Adrenal gland (tissue), 5 donors: ENCODE results near the gene ATP6V0B.

Experiments
- CTCF ChIP-seq, 6 experiments: fragments of 450-650 bp in 4 of 6; fragments of 200-600 bp in 2 of 6; sonication (generic) in 1 of 6; IDR thresholded peaks; 1 replicate in 5 of 6; 2 replicates in 1 of 6; pipeline versions ENCODE4 v1.5.1 to v1.8.0; 2016 to 2021; ENCODE audit warnings: antibody characterized with exemption in 6 of 6, mild to moderate bottlenecking in 2 of 6, moderate library complexity in 1 of 6
- POLR2A ChIP-seq, 2 donors: fragments of 450-650 bp; IDR thresholded peaks; one replicate each; pipeline ENCODE4 v1.6.1; 2017; ENCODE audit warnings: antibody characterized with exemption in 2 of 2, mild to moderate bottlenecking in 2 of 2, moderate library complexity in 1 of 2
- donor health status: DM: no; HTN: no; CAD: no.

DNA sequence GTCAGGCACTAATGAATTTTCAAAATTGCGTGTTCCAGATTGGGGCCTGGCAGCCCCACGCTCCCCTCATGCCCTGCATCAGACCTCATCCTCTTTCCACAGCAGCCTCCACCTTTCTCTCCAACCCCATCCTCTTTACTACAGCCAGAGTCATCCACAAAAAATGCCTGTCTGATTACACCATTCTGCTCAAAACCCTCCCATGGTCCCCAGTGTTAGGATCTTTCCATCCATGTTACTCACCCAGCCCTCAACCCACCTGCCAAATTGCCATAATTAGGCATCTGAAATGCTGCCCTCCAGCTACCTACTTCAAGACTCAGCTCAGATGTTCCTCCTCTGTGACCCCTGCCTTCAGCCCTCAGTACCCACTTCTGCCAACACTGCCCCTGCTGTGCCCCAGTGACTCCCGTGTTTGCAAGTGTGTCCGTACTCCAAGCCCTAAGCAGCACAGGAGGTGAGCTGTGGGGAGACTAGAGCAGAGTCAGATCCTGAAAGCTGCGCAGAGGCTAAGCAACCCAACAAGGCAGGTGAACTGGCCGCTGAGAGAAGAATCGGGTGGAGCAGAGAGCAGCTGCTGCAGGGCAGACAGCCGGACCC lies 41.9 kb upstream of the ATP6V0B start:
- TF ChIP-seq CTCF (IDR thresholded peaks at IDR 0.05): no peak
- no peak for TF ChIP-seq POLR2A (IDR thresholded peaks at IDR 0.05)
